ENCODE results near the gene TMEM107.

Gene TMEM107

GRCh38 chr17:8173056-8173870 lies 2.9 kb downstream of the TMEM107 start (continued):
- TF ChIP-seq ZNF404 (tag by site-specific recombination; IDR thresholded peaks at IDR 0.05) (peak; percentile 69; the same call in 1 of the 2 replicates), ZNF214 (tag by site-specific recombination; IDR thresholded peaks at IDR 0.05; ENCODE audit: borderline replicate concordance) (no peak), ZNF518A (tag by site-specific recombination; conservative IDR thresholded peaks at IDR 0.05; ENCODE audit: low read depth) (0 out of 2 replicates have a peak, but pooled peaks have one; percentile 17), ZBTB1 (tag by site-specific recombination; IDR thresholded peaks at IDR 0.05) (peak; percentile 48; the same call in 1 of the 2 replicates), ZXDB (tag by site-specific recombination; IDR thresholded peaks at IDR 0.05) (peak; percentile 70), ZSCAN18 (tag by site-specific recombination; IDR thresholded peaks at IDR 0.05) (peak; percentile 95), ZNF202 (tag by site-specific recombination; IDR thresholded peaks at IDR 0.05; ENCODE audit: borderline replicate concordance) (no peak), ZNF658 (tag by site-specific recombination; IDR thresholded peaks at IDR 0.05) (no peak), ZNF768 (tag by site-specific recombination; IDR thresholded peaks at IDR 0.05) (peak; percentile 97; the same call in 1 of the 2 replicates), ZNF624 (tag by site-specific recombination; IDR thresholded peaks at IDR 0.05) (no peak; the same call in 1 of the 2 replicates), ZNF501 (tag by site-specific recombination; IDR thresholded peaks at IDR 0.05) (peak; percentile 92), YY1 (tag by site-specific recombination; IDR thresholded peaks at IDR 0.05) (0 out of 2 replicates have a peak, but pooled peaks have one; percentile 47), ZNF2 (tag by site-specific recombination; IDR thresholded peaks at IDR 0.05) (peak; percentile 98), PRDM6 (tag by site-specific recombination; IDR thresholded peaks at IDR 0.05) (peak; percentile 98), ZNF473 (tag by site-specific recombination; IDR thresholded peaks at IDR 0.05) (no peak), GLIS1 (tag by site-specific recombination; IDR thresholded peaks at IDR 0.05) (peak; percentile 37; the same call in 1 of the 2 replicates), ZBTB17 (tag by site-specific recombination; IDR thresholded peaks at IDR 0.05) (peak; percentile 100), OVOL3 (tag by site-specific recombination; IDR thresholded peaks at IDR 0.05) (peak; percentile 72; the same call in 1 of the 2 replicates), GLI4 (tag by site-specific recombination; IDR thresholded peaks at IDR 0.05) (no peak), ZIC2 (tag by site-specific recombination; IDR thresholded peaks at IDR 0.05) (no peak), ZNF18 (tag by site-specific recombination; IDR thresholded peaks at IDR 0.05) (peak; percentile 87), ZNF280D (tag by site-specific recombination; IDR thresholded peaks at IDR 0.05) (no peak), ZNF26 (tag by site-specific recombination; IDR thresholded peaks at IDR 0.05) (no peak)
